Measurements from ENCODE around the gene SRGAP1.
"Not testable (repeated sequence)": the region's sequence is repeated elsewhere in the genome, so short reads cannot be mapped to it uniquely, and the experiment has no call there.

Gene SRGAP1

DNA sequence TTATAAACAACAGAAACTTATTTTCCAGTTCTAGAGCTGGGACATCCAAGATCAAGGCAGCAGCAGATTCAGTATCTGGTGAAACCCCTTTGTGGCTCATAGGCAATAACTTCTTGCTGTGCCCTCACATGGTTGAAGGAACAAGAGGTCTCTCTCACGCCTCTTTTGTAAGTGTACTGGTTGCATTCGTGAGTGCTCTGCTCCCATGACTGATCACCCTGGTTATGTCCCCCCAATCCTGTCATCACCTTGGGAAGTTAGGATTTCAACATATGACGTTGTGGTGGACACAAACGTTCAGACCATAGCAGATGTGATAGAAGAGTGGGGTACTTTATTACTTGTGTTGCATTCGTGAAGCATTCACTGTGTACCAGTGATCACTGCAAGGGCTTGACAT, 184.0 kb downstream of the SRGAP1 start:
- H3K79me2 ChIP-seq (ENCODE audit: insufficient read depth, low read length) = no peaks in the 10 kb centered on the region
- no peak overlapping the region for H3K4me2 ChIP-seq (ENCODE audit: low read length)
- no peak overlapping the region for H3K9ac ChIP-seq (ENCODE audit: low read length)
- H3F3A ChIP-seq (ENCODE audit: insufficient read depth, low read length) = no peaks in the 10 kb centered on the region
- H2AFZ ChIP-seq (ENCODE audit: low read length) = no peak overlapping the region
- TF ChIP-seq CTCF (IDR thresholded peaks at IDR 0.05; ENCODE audit: low read length) (no peak), EZH2 (IDR thresholded peaks at IDR 0.05; ENCODE audit: borderline replicate concordance, low read length) (no peak)
- H3K36me3 ChIP-seq (ENCODE audit: insufficient read depth, low read length) = no peaks in the 10 kb centered on the region
- H3K27me3 ChIP-seq (ENCODE audit: insufficient read depth, low read length) = no peaks in the 10 kb centered on the region
- H3K4me1 ChIP-seq (ENCODE audit: insufficient read depth, low read length, severe bottlenecking) = no peaks in the 10 kb centered on the region
- no peak overlapping the region for H3K27ac ChIP-seq (ENCODE audit: low read depth, low read length, poor library complexity, severe bottlenecking)
- H3K4me3 ChIP-seq (ENCODE audit: low read depth, low read length, poor library complexity, severe bottlenecking) = no peak overlapping the region
- H4K20me1 ChIP-seq (ENCODE audit: insufficient read depth, low read length) = no peaks in the 10 kb centered on the region
- no peaks in the 10 kb centered on the region for H3K9me2 ChIP-seq (ENCODE audit: low read depth, low read length)
- no peaks in the 10 kb centered on the region for H3K9me3 ChIP-seq (ENCODE audit: low read length)

DNA sequence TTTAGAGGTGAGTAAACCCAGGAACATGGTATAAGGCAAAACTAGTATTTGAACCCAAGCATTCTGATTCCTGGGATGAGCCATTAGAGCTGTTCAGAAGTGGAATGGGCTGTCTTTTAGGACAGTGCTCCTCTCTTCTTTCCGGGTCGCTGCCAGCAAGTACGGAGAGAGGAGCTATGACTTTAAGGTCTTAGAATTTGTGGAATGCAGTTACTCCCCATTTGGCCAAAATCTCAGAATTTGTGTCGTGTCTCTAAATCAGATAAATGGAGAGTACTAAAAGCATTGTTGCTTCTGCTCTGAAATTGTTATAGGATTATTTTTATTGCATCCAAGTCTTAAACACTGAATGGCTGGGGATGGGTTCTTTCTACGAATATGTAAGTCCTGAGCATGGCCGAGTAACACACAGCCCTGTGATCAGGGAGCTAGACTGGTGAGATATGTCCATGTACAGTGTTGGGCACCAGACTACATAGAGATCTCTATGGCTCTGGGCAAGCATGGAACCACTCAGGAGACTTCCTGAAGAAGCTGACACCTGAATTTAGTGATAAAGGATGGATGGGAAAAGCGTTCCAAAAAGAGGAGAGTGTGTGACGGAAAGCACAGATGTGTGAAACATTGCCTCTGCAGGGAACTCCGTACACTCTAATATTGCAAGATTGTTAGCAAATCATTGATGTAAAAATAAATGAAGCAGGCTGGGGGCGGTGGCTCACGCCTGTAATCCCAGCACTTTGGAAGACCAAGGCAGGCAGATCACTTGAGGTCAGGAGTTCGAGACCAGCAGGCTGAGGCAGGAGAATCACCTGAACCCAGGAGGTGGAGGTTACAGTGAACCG, 184.7 kb downstream of the SRGAP1 start:
- Histone ChIP-seq H3K9ac (ENCODE audit: low read length) (no peak overlapping the region), H3K36me3 (ENCODE audit: insufficient read depth, low read length) (no peaks in the 10 kb centered on the region), H4K20me1 (ENCODE audit: insufficient read depth, low read length) (no peaks in the 10 kb centered on the region), H3K4me1 (ENCODE audit: insufficient read depth, low read length, severe bottlenecking) (no peaks in the 10 kb centered on the region), H3K79me2 (ENCODE audit: insufficient read depth, low read length) (no peaks in the 10 kb centered on the region), H2AFZ (ENCODE audit: low read length) (no peak overlapping the region), H3F3A (ENCODE audit: insufficient read depth, low read length) (no peaks in the 10 kb centered on the region), H3K27ac (ENCODE audit: low read depth, low read length, poor library complexity, severe bottlenecking) (no peak overlapping the region), H3K27me3 (ENCODE audit: insufficient read depth, low read length) (no peaks in the 10 kb centered on the region), H3K9me2 (ENCODE audit: low read depth, low read length) (no peaks in the 10 kb centered on the region), H3K4me3 (ENCODE audit: low read depth, low read length, poor library complexity, severe bottlenecking) (no peak overlapping the region), H3K9me3 (ENCODE audit: low read length) (no peaks in the 10 kb centered on the region), H3K4me2 (ENCODE audit: low read length) (no peak overlapping the region)
- TF ChIP-seq CTCF (IDR thresholded peaks at IDR 0.05; ENCODE audit: low read length) = no peak
- TF ChIP-seq EZH2 (IDR thresholded peaks at IDR 0.05; ENCODE audit: borderline replicate concordance, low read length) = no peak

GRCh38 chr12:64030155-64030554, 185.7 kb downstream of the SRGAP1 start:
- H3K4me3 ChIP-seq (ENCODE audit: low read depth, low read length, poor library complexity, severe bottlenecking) = no peak overlapping the region
- H3K9me2 ChIP-seq (ENCODE audit: low read depth, low read length) = no peaks in the 10 kb centered on the region
- H3K36me3 ChIP-seq (ENCODE audit: insufficient read depth, low read length) = no peaks in the 10 kb centered on the region
- no peaks in the 10 kb centered on the region for H3F3A ChIP-seq (ENCODE audit: insufficient read depth, low read length)
- H3K9me3 ChIP-seq (ENCODE audit: low read length) = no peaks in the 10 kb centered on the region
- no peak overlapping the region for H3K9ac ChIP-seq (ENCODE audit: low read length)
- H3K4me2 ChIP-seq (ENCODE audit: low read length) = no peak overlapping the region
- no peaks in the 10 kb centered on the region for H3K27me3 ChIP-seq (ENCODE audit: insufficient read depth, low read length)
- TF ChIP-seq EZH2 (IDR thresholded peaks at IDR 0.05; ENCODE audit: borderline replicate concordance, low read length) = no peak
- no peak for TF ChIP-seq CTCF (IDR thresholded peaks at IDR 0.05; ENCODE audit: low read length)
- H3K79me2 ChIP-seq (ENCODE audit: insufficient read depth, low read length) = no peaks in the 10 kb centered on the region
- no peaks in the 10 kb centered on the region for H3K4me1 ChIP-seq (ENCODE audit: insufficient read depth, low read length, severe bottlenecking)
- no peak overlapping the region for H3K27ac ChIP-seq (ENCODE audit: low read depth, low read length, poor library complexity, severe bottlenecking)
- H2AFZ ChIP-seq (ENCODE audit: low read length) = no peak overlapping the region
- H4K20me1 ChIP-seq (ENCODE audit: insufficient read depth, low read length) = no peaks in the 10 kb centered on the region

- H3K9ac ChIP-seq (ENCODE audit: low read length); H3K36me3 ChIP-seq (ENCODE audit: insufficient read depth, low read length); H3F3A ChIP-seq (ENCODE audit: insufficient read depth, low read length); H3K27ac ChIP-seq (ENCODE audit: low read depth, low read length, poor library complexity, severe bottlenecking); H3K4me1 ChIP-seq (ENCODE audit: insufficient read depth, low read length, severe bottlenecking); H3K27me3 ChIP-seq (ENCODE audit: insufficient read depth, low read length); H3K4me2 ChIP-seq (ENCODE audit: low read length); H2AFZ ChIP-seq (ENCODE audit: low read length); H3K9me2 ChIP-seq (ENCODE audit: low read depth, low read length); H3K9me3 ChIP-seq (ENCODE audit: low read length); H3K4me3 ChIP-seq (ENCODE audit: low read depth, low read length, poor library complexity, severe bottlenecking); H3K79me2 ChIP-seq (ENCODE audit: insufficient read depth, low read length); H4K20me1 ChIP-seq (ENCODE audit: insufficient read depth, low read length): not testable (repeated sequence)
These were observed 189.6 kb downstream of the SRGAP1 start for GRCh38 chr12:64034056-64034455.

All from OCI-LY1 (cell line).